GM19238 (cell line): Measurements from ENCODE around the gene UQCC5.

Source experiments
- DNase-seq: peaks from one replicate; pipeline ENCODE4 v3.0.0; 2011; ENCODE audit warnings: low spot score; ENCODE audit not compliant: insufficient read length

Gene UQCC5

DNA sequence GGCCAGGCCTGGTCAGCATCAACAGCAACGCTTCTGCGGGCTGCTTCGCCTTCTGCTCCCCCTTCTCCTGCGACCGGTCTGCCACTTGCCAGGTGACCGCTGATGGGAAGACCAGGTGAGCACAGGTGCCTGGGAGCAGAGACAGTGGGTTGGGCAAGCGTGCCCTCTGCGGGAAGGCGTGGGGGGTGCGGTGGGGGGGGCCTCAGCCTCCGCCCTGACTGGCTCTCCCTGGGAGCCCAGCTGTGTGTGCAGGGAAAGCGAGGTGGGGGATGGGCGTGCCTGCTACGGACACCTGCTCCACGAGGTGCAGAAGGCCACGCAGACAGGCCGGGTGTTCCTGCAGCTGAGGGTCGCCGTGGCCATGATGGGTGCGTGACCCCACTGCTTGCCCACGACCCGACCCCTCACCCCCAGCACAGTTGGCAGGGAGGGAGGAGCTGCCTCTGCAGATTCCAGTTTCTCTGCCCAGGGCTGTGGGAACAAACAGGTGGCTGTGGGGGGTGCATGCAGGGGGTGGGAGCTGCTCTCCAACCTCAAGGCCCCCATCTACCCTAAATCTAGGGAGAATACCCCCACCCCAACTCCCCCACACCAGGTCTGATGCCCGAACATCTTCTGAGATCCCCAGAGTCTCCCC is 32.5 kb upstream of the UQCC5 start:
- DNase-seq: no peak

DNA sequence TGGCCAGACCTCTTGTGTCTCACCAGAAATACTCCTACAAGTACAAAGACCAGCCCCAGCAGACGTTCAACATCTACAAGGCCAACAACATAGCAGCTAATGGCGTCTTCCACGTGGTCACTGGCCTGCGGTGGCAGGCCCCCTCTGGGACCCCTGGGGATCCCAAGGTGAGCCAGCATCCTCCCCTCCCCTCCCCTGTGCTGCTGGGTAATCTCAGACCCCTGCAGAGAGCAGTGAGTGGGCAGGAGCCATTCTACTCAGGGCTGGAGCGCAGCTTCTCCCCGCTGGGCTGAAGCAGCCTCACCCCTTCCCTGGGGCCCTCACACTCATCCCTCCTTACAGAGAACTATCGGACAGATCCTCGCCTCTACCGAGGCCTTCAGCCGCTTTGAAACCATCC is 31.4 kb upstream of the UQCC5 start:
- DNase-seq: no peak

DNA sequence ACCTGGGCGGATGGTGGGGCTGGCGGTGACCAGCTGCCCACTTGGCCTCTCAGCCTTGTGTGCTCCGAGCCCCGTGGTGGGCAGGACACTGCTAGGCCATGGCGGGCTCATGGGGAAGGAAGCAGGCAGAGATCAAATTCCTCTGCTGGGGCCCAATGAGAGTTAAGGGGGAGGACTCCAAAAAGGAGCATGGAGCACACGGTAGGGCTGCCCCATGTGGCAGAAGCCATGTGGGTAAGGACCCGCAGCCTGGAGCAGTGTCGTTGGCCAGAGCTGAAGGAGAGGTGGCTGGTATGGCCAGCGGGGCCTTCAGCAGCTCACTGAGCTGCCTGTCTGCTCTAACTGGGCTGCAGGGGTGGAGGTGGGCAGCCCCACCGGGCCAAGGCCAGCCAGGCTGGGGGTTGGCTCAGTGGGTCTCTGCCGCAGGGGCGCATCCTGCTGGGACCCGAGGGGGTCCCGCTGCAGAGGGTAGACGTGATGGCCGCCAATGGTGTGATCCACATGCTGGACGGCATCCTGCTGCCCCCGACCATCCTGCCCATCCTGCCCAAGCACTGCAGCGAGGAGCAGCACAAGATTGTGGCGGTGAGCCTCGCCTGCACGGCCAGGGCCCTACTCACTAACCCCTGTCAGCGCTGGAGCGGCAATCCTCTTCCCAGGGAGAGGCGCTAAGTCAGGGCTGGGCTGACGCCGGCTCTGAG is 30.0 kb upstream of the UQCC5 start:
- no peak for DNase-seq

- DNase-seq: no peak
These were observed 29.0 kb upstream of the UQCC5 start for GRCh38 chr3:52507359-52507758.

DNA sequence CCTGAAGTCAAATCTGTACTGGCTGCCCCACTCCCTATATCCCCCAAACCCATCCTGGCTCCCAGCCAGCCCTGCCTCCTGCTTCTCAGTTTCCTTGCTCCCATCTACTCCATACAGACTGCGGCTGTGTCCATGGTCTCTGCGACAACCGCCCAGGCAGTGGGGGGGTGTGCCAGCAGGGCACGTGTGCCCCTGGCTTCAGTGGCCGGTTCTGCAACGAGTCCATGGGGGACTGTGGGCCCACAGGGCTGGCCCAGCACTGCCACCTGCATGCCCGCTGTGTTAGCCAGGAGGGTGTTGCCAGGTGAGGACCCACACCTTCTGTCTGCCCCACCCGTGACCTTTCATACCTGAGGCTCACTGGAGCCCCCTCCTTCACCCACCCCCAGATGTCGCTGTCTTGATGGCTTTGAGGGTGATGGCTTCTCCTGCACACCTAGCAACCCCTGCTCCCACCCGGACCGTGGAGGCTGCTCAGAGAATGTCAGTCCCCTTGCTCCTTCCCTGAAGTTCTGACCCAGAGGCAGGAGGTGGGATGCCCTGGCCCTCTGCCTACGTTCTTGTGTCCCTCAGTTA is 26.6 kb upstream of the UQCC5 start:
- no peak for DNase-seq

DNA sequence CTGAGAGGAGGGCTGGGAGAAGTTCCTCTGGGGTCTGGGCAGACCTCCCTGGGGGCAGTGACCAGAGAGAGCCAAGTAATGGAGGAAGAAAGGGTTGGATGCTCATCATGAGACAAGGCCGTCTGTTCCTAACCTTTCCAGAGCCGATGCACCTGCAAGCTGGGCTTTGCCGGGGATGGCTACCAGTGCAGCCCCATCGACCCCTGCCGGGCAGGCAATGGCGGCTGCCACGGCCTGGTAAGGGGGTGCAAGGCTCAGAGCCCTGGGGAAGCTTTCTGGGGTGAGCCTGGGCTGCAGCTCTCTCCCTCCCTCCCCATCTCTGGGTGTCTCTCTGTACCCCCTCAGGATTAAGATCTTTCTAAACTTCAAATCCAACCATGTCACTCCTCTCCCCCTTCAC is 24.9 kb upstream of the UQCC5 start:
- DNase-seq: no peak

DNA sequence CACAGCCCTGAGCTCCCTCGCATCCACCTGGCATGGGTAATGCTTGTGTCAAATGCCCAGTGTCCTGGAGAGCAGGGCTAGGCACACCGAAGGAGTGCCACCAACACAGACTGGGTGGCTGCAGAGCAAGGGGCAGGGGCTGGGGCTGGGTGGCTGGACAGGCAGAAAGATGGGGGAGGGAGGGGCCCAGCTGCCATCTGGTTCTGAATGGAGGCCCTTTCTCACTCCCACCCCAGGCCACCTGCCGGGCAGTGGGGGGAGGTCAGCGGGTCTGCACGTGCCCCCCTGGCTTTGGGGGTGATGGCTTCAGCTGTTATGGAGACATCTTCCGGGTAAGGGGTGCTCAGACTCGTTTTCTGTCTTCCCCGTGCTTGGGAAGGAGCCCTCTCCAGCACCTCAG is 24.3 kb upstream of the UQCC5 start:
- no peak for DNase-seq

GRCh38 chr3:52512727-52513126 is 23.7 kb upstream of the UQCC5 start:
- DNase-seq: no peak

DNA sequence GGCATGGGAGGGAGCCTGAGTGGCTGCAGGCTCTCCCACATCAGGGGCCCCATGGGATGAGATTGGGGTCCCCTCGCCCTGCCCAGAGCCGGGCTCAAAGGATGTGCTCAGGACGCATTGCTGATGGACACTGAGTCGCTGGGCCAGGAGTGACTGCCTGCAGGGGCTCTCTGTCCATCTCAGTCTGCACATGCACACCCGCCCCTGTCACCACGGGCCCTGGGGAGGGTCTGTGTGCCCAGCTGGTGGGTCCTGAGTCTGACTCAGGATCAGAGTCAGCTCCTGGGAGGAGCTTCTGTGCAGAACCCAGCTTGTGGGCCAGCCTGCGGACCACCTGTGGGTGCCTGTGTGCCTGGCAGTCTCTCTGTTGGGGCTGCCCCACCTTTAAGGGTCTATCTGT is 23.1 kb upstream of the UQCC5 start:
- DNase-seq: no peak

DNA sequence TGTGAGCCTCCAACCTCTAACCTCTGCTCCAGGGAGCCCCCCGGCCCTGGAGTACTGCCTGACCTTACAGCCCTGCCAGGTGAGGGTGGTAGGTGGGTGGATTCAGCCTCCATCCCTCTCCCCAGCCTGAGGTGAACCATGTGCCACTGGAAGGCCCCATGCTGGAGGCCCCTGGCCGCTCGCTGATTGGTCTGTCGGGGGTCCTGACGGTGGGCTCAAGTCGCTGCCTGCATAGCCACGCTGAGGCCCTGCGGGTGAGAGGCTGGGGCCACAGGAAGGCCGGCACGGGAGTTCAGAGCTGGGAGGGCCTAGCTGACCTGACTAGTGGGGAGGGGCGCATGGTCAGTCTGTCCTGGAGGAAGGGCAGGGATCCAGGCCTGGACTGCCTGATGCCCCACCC is 21.8 kb upstream of the UQCC5 start:
- DNase-seq: no peak

DNA sequence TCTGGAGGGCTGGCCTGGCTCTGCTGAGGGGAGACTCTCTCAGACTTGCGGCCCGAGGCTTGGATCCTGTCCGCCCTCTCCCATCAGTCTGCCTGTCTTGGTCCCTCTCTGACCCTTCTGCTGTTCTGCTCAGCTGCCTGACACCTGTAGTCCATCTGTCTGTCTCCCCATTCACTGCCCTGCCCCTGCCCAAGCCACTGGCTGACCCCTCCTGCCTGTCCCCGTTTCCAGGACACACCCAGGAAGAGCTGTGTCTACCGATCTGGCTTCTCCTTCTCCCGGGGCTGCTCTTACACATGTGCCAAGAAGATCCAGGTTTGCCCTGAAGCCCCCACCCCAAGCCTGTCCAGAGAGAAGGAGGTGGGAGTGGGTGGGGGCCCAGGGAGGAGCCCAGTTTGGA is 21.2 kb upstream of the UQCC5 start:
- DNase-seq: no peak

- no peak for DNase-seq
These were observed 19.8 kb upstream of the UQCC5 start for GRCh38 chr3:52516509-52517195.

- no peak for DNase-seq
These were observed 18.3 kb upstream of the UQCC5 start for GRCh38 chr3:52517796-52518722.

- no peak for DNase-seq
These were observed 17.5 kb upstream of the UQCC5 start for GRCh38 chr3:52518723-52519444.

- DNase-seq: no peak
These were observed 16.8 kb upstream of the UQCC5 start for GRCh38 chr3:52519445-52520140.

DNA sequence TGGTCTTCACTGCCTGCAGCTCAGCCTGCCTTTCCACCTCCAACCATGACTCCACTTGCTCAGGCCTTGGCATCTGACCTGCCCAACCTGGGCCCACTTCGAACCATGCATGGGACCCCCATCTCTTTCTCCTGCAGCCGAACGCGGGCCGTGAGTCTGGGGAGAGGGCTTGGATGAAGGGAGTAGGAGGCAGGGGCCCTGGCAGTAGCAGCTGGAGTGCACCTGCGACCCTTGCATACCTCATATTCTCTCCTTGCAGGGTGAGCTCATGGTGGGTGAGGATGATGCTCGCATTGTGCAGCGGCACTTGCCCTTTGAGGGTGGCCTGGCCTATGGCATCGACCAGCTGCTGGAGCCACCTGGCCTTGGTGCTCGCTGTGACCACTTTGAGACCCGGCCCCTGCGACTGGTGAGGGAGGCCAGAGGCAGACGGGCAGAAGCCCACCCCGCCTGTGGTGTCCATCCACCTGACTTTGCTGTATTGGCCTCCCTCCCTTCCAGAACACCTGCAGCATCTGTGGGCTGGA is 16.2 kb upstream of the UQCC5 start:
- DNase-seq: no peak

DNA sequence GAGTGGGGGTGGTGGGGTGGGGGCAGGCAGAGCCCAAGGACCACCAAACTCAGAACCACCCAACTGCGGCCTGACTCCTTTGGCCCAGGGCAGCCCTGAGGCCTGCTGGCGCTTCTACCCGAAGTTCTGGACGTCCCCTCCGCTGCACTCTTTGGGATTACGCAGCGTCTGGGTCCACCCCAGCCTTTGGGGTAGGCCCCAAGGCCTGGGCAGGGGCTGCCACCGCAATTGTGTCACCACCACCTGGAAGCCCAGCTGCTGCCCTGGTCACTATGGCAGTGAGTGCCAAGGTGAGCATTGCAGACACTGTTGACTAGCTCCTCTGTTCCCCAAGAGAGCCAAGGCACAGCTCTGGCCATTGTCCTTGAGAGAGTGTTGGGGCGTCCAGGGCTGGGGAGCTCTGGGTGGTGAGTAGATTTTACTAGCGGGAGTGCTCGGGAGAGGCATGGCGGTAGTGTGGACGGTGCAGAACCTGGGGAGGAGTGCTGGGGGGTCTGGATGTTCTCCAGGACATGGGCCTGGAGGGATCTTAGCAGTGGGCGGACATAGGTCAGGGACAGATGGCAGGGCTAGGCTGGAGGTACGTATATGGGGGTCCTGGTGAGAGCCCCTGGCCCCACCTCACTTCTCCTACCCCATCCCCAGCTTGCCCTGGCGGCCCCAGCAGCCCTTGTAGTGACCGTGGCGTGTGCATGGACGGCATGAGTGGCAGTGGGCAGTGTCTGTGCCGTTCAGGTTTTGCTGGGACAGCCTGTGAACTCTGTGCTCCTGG is 15.5 kb upstream of the UQCC5 start:
- no peak for DNase-seq

GRCh38 chr3:52521488-52521824 is 14.9 kb upstream of the UQCC5 start:
- DNase-seq: no peak
